NCI-H460 (cell line): Measurements from ENCODE around the gene LRMDA. TPM values are rescaled to one million over a fixed set of nuclear protein-coding genes. Genes with fewer than 3 reads are reported as not detected.

Experiments used
- DNase-seq: peaks from one replicate; pipeline ENCODE4 v3.0.0-alpha.2; 2016; ENCODE audit warnings: low read depth; ENCODE audit errors: extremely low read depth
- total RNA-seq: library from RNA; depleted of rRNA; stranded (reverse); fragments of >200 nt; shearing (Covaris generic); gene quantifications from 2 replicates; pipeline ENCODE4 v1.2.3, GENCODE V29; 2014

LRMDA gene
- total RNA-seq, 1 experiment from 2014 or later = 0.99 TPM

DNA sequence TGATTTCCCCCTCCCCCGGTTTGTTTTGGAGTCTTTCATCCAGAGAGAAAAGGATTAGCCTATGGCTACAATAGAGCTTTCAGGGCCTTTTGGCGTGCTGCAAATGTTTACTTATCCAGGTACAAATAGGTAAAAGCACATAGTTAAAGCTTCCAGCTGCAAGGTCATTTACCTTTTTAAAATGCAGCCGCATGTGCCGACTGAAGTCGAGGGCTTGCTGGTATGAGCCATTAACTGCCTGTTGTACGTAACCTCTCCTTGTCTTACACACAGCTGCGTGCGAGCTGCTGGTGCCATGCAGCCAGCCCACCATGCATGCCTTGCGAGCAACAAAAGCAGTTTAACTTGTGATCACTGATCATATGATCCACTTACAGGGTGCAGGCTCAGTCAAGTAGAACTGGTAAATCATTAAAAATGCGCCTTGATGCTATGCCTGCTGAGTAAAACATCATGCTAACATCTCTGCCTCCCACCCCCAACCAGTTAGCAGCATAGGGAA lies 866.4 kb downstream of the LRMDA start:
- DNase-seq = no peak

DNA sequence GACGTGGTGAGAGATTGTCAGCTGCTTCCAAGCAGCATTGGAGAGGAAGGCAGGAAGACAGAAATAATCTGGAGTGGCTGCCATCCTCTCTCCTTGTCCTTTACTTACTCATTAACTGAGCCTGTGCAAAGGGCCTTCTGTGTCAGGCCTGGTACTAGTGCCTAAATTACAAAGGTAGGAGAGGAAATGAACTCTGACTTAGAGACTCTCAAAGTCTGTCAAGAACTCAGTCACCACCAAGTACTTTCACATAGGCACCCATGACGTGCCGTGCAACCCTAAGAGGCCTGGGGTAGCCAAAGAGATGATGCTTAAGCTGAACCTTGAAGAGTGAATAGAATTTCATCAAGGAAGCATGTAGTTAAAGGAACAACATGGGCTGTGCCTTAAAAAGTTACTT lies 866.9 kb downstream of the LRMDA start:
- no peak for DNase-seq

DNA sequence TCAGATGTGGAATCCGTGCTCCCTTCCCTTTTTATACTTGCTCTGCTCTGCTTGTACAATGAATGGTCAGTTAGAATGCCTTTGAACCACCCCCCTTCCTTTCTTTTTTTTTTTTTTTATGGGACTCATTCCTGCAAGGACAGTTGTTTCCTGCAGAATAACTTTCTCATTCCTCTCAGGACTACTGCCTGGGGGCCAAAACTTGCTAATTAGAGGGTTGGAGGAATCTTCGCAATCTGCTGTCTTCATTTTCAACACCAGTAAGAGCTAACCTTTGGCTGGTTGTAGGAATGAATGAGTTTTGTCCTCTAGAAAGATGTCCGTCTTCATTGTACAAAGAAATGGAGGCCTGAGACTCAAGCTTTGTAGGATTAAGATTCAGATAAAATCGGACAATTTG lies 868.1 kb downstream of the LRMDA start:
- no peak for DNase-seq

DNA sequence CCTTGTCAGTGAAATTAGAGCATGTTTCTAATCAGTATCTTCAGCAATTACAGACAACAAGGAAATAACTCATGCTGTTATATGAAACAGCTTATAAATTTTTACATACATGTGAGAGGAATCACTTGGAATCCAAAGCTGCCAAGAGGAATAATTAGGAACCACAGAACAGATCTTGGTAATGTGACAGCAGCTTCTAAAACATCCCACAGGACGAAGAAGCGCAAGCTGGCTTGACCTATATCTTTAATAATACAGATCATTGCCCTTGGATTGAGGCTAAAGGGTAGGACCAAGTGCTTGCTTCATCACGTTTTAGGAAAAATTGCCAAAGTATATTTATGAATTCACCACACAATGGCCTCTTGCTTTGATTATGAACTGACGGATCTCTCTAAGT lies 869.8 kb downstream of the LRMDA start:
- no peak for DNase-seq

DNA sequence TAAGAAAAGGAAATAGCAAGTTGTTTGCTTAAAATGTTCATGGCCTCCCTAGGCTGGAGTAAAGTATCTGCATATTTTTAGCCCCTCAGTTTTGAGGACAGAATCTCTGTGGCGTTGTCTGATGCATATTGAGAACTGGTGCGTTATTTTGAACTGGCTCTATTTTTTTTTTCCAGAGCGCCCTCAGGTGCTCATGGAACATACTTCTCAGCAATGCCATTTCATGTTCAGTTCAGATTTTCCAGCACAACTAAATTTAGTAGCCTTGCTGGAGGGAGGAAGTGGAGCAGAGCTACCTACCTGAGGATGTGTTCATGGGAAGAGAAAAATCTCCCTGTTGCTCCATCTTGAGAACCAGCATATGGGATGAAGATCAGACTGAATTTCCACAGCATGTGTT lies 870.5 kb downstream of the LRMDA start:
- no peak for DNase-seq

DNA sequence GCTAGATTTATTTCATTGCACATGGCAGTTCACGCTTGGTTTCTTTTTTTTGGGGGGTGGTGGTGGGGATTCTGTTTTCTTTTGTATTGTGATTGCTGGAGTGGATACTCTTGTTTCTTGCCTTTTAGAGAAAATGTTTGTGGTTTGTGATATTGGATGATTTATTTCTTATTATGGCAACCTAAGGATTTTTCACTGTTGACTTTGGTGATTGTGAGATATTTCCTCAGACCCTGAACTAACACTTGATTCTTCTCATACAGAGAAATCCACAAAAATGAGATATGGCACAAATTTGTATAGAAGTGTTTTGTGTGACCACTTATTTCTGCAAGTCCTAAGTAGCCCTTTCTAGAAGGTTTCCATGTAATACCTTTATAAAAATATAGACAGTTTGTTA lies 871.1 kb downstream of the LRMDA start:
- DNase-seq = no peak

DNA sequence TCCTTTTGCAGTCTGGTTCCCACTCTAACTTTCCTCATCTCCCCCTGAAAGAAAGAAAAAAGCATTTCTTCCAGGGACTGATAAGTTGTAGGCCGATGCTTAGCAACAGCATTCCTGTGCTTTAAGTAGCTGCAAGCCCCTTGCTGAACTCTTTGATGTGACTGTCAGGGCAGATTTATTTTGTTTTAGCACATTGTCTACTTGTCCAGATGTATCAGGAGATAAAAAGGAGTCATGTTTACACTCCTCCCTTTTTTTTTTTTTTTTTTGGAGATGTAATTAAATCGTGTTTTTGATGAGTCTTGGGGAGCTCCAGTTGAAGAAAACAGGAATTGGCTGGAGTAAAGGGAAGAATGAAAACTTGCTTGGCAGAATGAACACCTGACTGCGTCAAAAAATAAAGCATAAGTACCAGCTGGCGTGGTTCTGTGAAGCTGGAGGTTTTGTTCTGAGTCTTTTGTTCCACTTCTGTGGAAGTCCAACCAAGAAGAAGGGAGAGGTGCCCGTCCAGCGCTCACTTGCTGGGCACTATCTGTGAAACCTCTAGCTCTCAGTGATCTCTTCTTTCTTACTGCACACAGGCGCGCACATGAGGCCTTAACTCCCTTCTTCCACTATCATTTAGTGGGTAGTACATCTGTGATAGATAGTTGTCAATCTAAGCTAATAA lies 871.7 kb downstream of the LRMDA start:
- DNase-seq = no peak

DNA sequence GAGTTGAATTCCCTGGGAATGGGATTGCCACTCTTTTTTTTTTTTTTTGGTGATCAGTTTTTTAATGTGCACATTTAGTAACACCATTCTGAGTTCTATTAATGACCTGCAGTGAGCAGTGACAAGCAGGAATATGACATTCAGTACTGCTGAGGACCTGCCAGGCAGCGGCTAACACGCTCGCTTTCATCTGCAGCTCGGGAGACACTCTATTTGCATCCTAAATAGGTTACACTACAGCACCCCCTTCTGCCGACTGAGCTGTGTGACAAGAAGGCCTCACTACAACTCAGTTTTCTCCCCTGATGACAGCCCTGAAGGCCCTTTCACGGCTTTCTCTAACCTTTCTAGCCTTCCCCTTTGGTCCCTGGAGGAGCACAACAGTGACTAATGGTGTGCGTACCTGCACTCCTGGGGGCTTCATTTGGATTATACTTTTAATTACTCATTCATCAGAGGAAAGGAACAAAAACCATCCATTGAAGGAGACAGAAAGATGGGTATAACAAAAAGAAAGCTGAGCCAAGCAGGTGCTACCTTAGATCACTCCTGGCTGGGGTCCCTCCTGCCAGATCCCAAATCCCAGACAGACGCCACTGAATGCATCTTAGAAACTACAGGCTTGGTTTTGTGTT lies 872.4 kb downstream of the LRMDA start:
- peak; percentile 49 for DNase-seq

DNA sequence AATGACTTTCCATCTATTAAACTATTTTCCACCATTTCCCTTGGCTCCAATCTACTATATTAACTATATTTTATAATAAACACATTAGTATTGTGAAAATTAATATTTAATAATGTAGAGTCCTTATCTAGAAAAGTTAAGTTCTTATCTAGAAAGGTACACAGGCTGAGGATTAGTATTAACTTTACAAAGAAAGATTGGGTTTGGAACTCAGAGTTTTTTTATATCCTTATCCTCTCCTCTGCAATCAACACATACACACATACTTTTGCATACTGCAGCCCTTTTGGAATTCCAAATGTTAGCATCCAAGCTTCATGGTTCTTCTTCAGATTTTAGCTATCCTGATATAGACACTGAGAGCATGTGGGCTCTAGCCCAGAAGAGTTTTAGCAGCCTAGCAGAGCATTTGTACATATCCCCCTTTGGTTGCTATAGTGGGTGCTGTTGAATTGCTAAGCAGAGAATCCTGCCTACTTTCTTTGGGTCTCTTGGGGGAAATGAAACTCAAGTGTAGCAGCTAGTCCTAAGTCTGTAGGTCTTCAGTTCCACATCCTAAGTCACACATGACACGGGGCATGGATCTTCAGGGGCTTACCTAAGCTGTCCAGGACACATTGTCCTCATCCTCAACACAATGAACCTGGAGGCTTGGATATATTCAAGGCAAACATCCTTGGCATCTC lies 874.6 kb downstream of the LRMDA start:
- DNase-seq = no peak

DNA sequence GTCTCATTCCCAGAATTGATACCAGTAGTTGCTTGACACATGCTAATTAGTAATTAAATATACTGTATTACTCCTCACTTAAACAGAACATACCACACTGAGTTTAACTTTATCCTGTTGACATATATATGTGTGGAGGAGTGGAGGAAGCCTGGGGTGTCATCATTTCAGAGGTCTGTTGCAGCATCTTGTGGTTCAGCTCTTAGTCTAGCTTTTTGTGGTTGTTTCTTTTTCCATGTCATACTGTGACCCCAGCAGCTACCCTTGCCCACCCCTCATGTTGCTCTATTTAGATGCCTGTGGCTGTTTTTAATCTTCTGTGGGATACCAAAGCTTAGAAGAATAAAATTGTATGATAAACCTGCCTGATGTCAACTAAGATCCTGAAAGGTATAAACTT lies 875.4 kb downstream of the LRMDA start:
- DNase-seq = no peak

DNA sequence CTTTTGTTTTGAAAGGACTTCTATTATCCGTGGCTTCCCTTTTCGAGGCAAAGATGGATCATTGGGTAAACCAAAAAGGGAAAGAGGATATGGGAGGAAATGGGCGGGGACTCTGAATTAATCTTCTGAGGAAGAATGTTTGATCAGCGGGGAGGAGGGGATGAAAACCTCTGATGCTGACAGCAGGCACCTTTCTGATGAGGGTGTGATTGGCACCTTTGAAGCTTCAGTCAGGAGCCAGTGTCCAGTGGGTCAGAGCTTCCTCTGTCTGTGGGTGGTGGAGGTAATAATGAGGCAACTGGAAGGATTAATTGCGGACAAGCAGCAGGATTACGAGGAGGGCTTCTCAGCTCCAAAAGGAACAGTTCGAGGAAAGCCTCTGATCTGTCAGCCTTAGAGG lies 877.6 kb downstream of the LRMDA start:
- no peak for DNase-seq

DNA sequence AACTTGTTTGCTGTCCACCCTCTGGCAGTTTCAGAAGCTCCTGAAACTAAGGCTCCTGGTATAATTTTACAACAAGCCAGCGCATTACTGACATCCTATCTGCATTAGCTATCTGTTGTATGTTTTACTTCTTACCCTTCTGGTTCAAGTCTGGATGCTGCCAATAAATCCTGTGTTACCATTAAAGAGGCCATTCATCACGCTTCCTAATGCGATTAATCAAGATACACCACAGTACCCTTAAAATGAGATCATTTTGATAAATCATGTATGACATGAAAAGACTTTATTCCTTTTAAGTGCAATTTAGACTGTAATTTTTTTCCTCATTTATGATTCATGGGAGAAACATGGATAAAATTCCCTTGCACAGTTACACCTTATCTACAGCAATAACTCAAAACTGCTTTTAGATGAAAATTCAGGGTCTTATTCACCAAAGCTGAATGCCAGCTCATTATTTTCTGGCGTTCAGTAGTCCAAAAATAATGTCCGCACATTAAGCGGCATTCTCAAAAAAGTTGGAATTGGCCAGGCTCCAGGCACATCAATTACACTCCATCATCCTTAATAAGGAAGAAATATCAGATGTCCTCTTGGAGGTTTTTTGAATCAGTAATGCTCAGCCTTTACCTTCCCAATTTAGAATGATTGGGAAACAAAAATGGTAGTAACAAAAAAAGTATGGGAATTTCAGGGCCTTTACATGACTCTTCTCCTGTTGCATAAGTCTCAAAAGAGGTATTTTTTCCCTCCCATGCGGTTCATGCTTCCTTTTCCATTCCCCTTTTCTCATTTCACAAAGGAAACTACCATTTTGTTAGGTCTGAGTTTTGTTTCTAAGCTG lies 878.5 kb downstream of the LRMDA start:
- DNase-seq = no peak

DNA sequence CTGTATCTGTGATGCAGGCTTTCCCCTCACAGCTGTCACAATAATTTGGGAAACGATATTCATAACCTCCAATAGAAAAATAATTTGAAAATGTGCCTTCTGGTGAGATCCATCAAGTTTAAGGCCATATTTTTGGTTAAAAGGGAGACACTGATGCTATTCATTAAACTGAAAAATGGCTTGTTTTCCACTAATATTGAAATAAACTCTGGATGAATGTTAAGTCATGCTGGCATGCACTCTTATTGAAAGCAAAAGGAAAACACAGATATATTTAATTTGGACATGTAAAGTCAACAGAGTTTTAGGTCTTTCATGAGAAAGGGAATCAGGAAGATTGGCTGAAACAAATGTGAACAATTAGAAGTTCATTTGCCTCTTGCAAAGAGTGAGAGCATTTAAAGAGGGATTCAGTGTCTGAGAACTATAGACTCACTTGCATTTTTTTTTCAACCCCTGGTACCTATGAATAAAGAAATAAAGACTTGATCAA lies 879.2 kb downstream of the LRMDA start:
- no peak for DNase-seq

DNA sequence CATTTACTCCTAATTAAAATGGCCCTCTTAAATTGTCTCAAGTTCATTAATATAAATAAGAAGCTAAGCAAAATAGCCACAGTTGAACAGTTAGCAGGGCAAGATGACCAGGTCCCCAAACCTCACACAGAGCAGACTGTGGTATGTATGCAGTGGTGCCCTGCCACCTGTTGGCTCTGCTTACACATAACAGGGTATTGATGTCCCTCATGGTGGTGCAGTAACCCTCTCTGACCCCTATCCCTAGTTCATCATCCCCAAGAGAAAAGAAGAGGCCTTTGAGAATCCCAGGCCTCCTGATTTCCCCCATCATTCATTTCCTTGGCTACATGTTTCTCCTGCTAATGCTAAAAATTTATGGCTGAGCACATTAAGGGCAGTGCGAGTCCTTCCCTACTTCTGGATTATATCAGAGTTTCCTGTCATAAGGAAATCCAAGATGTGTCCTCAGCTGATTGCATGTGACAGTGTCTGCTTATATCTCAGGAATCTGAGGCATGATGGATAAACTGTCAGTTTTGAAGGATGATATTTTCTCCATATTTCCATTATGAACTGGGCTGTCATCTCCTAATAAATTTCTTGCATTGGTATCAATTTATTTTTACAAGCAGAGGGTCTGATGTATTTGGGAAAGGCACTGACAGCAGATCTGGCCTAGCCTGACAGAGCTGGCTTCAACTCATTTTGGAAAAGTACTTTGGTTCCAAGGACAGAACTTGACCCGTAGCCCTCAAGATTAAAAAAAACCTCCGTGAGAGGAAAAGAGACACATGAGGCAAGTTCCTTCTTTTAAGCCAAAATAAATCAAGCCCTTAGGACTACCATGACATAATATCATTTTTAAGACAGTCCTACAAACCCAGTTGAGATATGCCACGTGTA lies 880.6 kb downstream of the LRMDA start:
- peak; percentile 4 for DNase-seq

DNA sequence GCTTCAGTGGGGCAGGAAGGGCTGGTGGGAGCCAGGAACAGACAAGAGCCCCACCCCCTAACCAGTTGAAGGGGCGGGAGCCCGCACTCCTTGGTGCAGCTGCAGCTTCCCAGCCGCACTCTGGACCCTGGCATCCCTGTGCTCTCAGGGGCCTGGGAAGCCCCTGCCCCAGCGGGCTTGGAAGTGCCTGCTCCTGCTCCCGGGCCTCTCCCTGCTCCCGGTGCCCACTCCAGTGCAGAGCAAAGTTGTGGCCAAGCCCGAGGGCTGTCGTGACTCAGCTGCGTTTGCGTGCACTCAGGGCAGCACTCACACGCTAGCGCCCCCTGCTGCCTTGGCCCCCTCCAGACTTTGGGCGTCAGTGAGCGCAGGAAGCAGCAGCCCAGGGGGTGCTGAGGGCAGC lies 883.8 kb downstream of the LRMDA start:
- DNase-seq = no peak

DNA sequence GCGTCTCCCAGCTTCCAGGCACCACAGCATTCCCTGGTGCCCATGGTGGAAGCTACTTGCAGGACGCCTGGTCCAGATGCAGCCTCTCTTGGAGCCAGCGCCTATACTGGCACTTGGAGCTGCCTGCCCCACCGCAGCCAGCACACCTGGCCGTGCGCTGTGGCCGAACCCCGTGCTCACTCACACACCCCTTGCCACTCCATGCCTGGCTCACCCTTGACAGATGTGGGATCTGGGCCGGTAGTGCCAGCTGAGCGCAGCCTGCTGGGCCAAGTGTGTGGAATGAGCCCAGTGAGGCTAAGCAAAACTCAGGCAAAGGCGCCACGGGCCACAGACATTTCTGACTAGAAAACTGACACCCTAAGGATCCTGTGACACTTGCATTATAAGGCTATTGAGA lies 884.8 kb downstream of the LRMDA start:
- DNase-seq = no peak

DNA sequence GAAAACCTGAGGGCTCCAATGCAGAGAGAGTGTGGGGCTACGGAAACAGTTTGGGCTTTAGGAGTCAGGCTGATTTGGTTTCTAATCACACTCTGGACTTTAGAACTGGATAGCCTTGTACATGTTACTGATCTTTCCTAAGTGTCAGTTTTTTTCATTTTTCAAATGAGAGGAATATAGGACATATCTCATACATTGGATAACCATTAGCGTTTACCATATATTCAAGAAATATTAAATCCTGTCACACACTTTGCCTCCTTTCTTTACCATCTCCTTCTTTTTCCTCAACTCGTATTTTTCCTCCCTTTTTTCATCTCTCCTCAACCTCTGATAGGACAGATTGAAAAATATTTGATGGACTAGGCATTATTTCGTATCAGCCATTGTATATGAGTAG lies 885.7 kb downstream of the LRMDA start:
- no peak for DNase-seq

DNA sequence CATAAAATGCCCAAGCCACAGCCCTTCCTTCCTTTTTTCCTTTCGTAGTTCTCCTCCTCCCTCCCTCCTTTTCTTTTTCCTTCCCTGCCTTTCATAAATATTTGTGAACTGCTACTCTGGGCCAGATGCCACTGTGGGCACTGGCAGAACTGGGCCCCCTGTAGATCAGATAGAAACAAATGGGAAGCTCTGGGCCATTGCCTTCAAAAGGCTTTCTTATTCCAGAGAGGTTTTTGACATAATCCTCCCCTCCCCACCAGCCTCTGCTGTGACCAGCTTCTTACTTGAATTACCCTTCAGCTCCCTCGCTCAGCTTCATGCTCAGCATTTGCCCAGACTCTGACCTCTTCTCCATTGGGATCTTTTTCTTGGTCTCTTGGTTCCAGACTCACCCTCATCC lies 886.8 kb downstream of the LRMDA start:
- no peak for DNase-seq

DNA sequence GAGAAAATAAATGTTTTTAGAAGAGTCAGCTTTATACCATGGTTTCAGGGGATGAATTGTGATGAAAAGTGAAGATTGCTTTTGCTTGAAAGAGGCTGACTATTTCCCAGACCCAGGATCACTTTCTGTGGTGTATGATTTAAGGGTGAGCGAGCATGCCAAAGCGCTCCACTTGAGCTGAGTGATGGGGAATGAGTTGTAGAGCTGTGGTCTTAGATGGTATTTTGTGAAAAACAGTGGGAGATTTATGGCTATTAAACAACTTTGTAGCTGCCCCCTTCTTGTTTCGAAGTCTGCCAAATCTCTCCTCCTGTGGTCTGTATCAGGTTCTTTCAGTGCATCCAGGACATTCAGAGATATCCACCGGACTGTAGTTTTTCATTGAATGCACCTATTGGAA lies 888.2 kb downstream of the LRMDA start:
- DNase-seq = no peak

DNA sequence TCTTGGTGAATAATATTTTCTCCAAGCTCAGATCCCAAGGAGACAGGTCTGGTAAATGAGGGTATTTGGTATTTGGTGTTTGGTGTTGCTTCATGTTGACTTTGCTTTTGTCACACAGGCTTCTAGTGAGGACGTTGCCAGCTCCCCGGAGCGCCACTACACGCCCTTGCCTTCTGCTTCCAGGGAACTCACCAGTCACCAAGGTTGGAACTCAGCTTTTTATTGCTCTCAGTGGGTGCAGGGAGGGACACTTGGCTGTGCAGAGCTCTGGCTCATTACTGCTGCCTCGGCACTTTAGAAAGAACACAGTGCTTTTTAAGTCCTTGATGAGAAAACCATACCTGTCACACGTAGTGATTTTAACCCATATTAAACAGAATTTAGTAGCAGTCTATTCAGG lies 892.9 kb downstream of the LRMDA start:
- no peak for DNase-seq
